H1 (cell line): Measurements from ENCODE around the gene ANGPTL4. TPM values are rescaled to one million over a fixed set of nuclear protein-coding genes. Genes with fewer than 3 reads are reported as not detected.

Source experiments
- CTCF ChIA-PET: fragments of 300-600 bp; sonication (Branson Sonifier 250); formaldehyde crosslinking; loops from one replicate; lab custom pipeline; 2021; ENCODE audit not compliant: partially characterized antibody; lab: Charles Lee
- POLR2A ChIA-PET: fragments of 300-600 bp; sonication (Branson Sonifier 250); formaldehyde crosslinking; loops from one replicate; lab custom pipeline; 2021; ENCODE audit warnings: inconsistent platforms; ENCODE audit not compliant: partially characterized antibody; lab: Charles Lee
- DNase-seq, 2 experiments: peaks; one replicate each; pipeline versions ENCODE4 v3.0.0 to v3.0.0-alpha.2; 2010 to 2022; ENCODE audit warnings: low spot score in 2 of 2, low read depth in 1 of 2, mixed read lengths in 1 of 2
- FAIRE-seq: peaks from 2 replicates; lab custom pipeline; 2011; peaks lifted over from hg19 to GRCh38; lab: Jason Lieb, UNC
- H2AFZ ChIP-seq: 2 replicates; pipeline ENCODE4 v1.8.1; 2012; ENCODE audit warnings: low read length, inconsistent platforms
- H2AK5ac ChIP-seq: 2 replicates; pipeline ENCODE4 v1.6.1; 2013; ENCODE audit warnings: low read depth, low read length
- H2BK120ac ChIP-seq: replicated peaks from 2 replicates; pipeline ENCODE3; 2013; ENCODE audit warnings: low read depth, low read length, inconsistent platforms
- H2BK12ac ChIP-seq: 2 replicates; pipeline ENCODE4 v1.6.1; 2013; ENCODE audit warnings: low read depth, low read length
- H2BK15ac ChIP-seq: 2 replicates; pipeline ENCODE4 v1.6.1; 2013; ENCODE audit warnings: low read length
- H2BK20ac ChIP-seq: 2 replicates; pipeline ENCODE4 v1.6.1; 2013; ENCODE audit warnings: low read length
- H2BK5ac ChIP-seq: 2 replicates; pipeline ENCODE4 v1.6.1; 2013; ENCODE audit warnings: low read depth, low read length
- H3K14ac ChIP-seq: 2 replicates; pipeline ENCODE4 v1.6.1; 2013; ENCODE audit warnings: inconsistent platforms; ENCODE audit not compliant: insufficient read length
- H3K18ac ChIP-seq: 2 replicates; pipeline ENCODE4 v1.6.1; 2013; ENCODE audit warnings: low read length; ENCODE audit errors: extremely low read depth
- H3K23ac ChIP-seq: 2 replicates; pipeline ENCODE4 v1.6.1; 2013; ENCODE audit warnings: inconsistent platforms; ENCODE audit not compliant: insufficient read length
- H3K23me2 ChIP-seq: 2 replicates; pipeline ENCODE4 v1.6.1; 2013; ENCODE audit warnings: low read depth, low read length
- H3K27ac ChIP-seq: 2 replicates; pipeline ENCODE4 v1.6.1; 2011; ENCODE audit warnings: low read depth, low read length, inconsistent platforms
- H3K27me3 ChIP-seq, 4 experiments: replicated peaks in 1 of 4; 1 replicate in 1 of 4; 2 replicates in 3 of 4; pipeline versions ENCODE4 v1.6.1 to v1.8.1; 2011 to 2013; ENCODE audit warnings: low read length in 3 of 4, mild to moderate bottlenecking in 3 of 4, inconsistent platforms in 2 of 4, mixed read lengths in 2 of 4, moderate library complexity in 1 of 4; ENCODE audit not compliant: control insufficient read depth in 3 of 4, insufficient read depth in 3 of 4; ENCODE audit errors: extremely low read depth in 1 of 4
- H3K36me3 ChIP-seq, 4 experiments: 2 replicates each; pipeline versions ENCODE4 v1.6.1 to v1.8.1; 2011 to 2013; ENCODE audit warnings: mild to moderate bottlenecking in 4 of 4, low read length in 3 of 4, moderate library complexity in 2 of 4, control low read depth in 1 of 4, inconsistent platforms in 1 of 4; ENCODE audit not compliant: insufficient read depth in 4 of 4, control insufficient read depth in 2 of 4
- H3K4ac ChIP-seq: replicated peaks from 2 replicates; pipeline ENCODE3; 2013; ENCODE audit warnings: low read length, low read depth, mixed read lengths, inconsistent platforms; ENCODE audit not compliant: insufficient read length
- H3K4me1 ChIP-seq, 4 experiments: replicated peaks in 1 of 4; 1 replicate in 1 of 4; 2 replicates in 3 of 4; pipeline versions ENCODE4 v1.6.1 to v1.8.1; 2011 to 2013; ENCODE audit warnings: low read length in 3 of 4, inconsistent platforms in 2 of 4, mixed read lengths in 1 of 4; ENCODE audit not compliant: insufficient read depth in 4 of 4, control insufficient read depth in 3 of 4
- H3K4me2 ChIP-seq, 2 experiments: 2 replicates each; pipeline versions ENCODE4 v1.6.1 to v1.8.1; 2011 to 2013; ENCODE audit warnings: low read depth in 2 of 2, low read length in 2 of 2, control low read depth in 1 of 2, inconsistent platforms in 1 of 2, mild to moderate bottlenecking in 1 of 2; ENCODE audit not compliant: insufficient read depth in 1 of 2
- H3K4me3 ChIP-seq, 4 experiments: fragments of 200-600, 300-600 bp in 1 of 4; sonication (generic), shearing (Covaris generic), sonication (Bioruptor Twin) in 1 of 4; 2 replicates each; pipeline versions ENCODE4 v1.5.1 to v1.8.1; 2011 to 2016; ENCODE audit warnings: low read length in 4 of 4, low read depth in 3 of 4, control low read depth in 2 of 4, inconsistent platforms in 2 of 4, mild to moderate bottlenecking in 2 of 4, mixed read lengths in 1 of 4, moderate library complexity in 1 of 4; ENCODE audit not compliant: insufficient read depth in 2 of 4; ENCODE audit errors: extremely low read depth in 1 of 4
- H3K56ac ChIP-seq: replicated peaks from 2 replicates; pipeline ENCODE3; 2013; ENCODE audit warnings: low read depth, mild to moderate bottlenecking, mixed read lengths, low read length, inconsistent platforms; ENCODE audit not compliant: insufficient read length
- H3K79me1 ChIP-seq: 2 replicates; pipeline ENCODE4 v1.6.1; 2013; ENCODE audit warnings: low read depth, low read length, control low read depth
- H3K79me2 ChIP-seq, 2 experiments: 2 replicates each; pipeline versions ENCODE4 v1.6.1 to v1.8.1; 2012 to 2013; ENCODE audit warnings: low read length in 2 of 2, mild to moderate bottlenecking in 2 of 2, inconsistent platforms in 1 of 2; ENCODE audit not compliant: insufficient read depth in 2 of 2, control insufficient read depth in 1 of 2
- H3K9ac ChIP-seq, 4 experiments: replicated peaks in 1 of 4; 1 replicate in 1 of 4; 2 replicates in 3 of 4; pipeline versions ENCODE4 v1.6.1 to v1.8.1; 2011 to 2013; ENCODE audit warnings: low read depth in 3 of 4, low read length in 3 of 4, control low read depth in 2 of 4, mild to moderate bottlenecking in 2 of 4, moderate library complexity in 2 of 4, inconsistent platforms in 1 of 4; ENCODE audit errors: extremely low read depth in 1 of 4
- H3K9me3 ChIP-seq, 2 experiments: 2 replicates each; pipeline versions ENCODE4 v1.6.1 to v1.8.1; 2012 to 2013; ENCODE audit warnings: mild to moderate bottlenecking in 2 of 2, moderate library complexity in 2 of 2, control low read depth in 1 of 2, inconsistent platforms in 1 of 2, low read depth in 1 of 2, low read length in 1 of 2, mixed read lengths in 1 of 2; ENCODE audit not compliant: insufficient read depth in 2 of 2
- H4K20me1 ChIP-seq, 2 experiments: replicated peaks in 1 of 2; 2 replicates each; pipeline versions ENCODE3 to v1.8.1; 2011 to 2013; ENCODE audit warnings: inconsistent platforms in 2 of 2, low read length in 2 of 2, mild to moderate bottlenecking in 1 of 2; ENCODE audit not compliant: insufficient read depth in 2 of 2, control insufficient read depth in 1 of 2
- H4K5ac ChIP-seq: 2 replicates; pipeline ENCODE4 v1.6.1; 2013; ENCODE audit warnings: low read length, low read depth, mixed read lengths, inconsistent platforms; ENCODE audit not compliant: insufficient read length
- H4K8ac ChIP-seq: 2 replicates; pipeline ENCODE4 v1.8.0; 2013; ENCODE audit warnings: mild to moderate bottlenecking, moderate library complexity, low read length, inconsistent platforms; ENCODE audit not compliant: insufficient read depth; ENCODE audit errors: extremely low read depth
- H4K91ac ChIP-seq: replicated peaks from 2 replicates; pipeline ENCODE3; 2013; ENCODE audit warnings: low read length, mixed read lengths, inconsistent platforms; ENCODE audit not compliant: insufficient read length
- CBX5 ChIP-seq: fragments of 300-800, 300-1000 bp; sonication (generic); IDR thresholded peaks from 2 replicates; pipeline ENCODE4 v1.7.1; 2016; ENCODE audit warnings: antibody characterized with exemption, low read length, low read depth
- CHD1 ChIP-seq: IDR thresholded peaks from 2 replicates; pipeline ENCODE4 v1.6.1; 2012; ENCODE audit warnings: low read depth, low read length, improper control_type of control experiment
- FOSL1 ChIP-seq: IDR thresholded peaks from 2 replicates; pipeline ENCODE4 v1.6.1; 2011; ENCODE audit warnings: mild to moderate bottlenecking, low read depth, low read length, moderate library complexity; ENCODE audit not compliant: insufficient read depth
- NRF1 ChIP-seq: IDR thresholded peaks from 2 replicates; pipeline ENCODE4 v1.6.1; 2011; ENCODE audit warnings: mild to moderate bottlenecking, low read depth, low read length, improper control_type of control experiment
- POLR2A ChIP-seq, 2 experiments: IDR thresholded peaks; 1 replicate in 1 of 2; 2 replicates in 1 of 2; pipeline ENCODE4 v1.6.1; 2011; ENCODE audit warnings: low read depth in 2 of 2, low read length in 2 of 2, mild to moderate bottlenecking in 2 of 2; ENCODE audit errors: control extremely low read depth in 1 of 2
- RAD21 ChIP-seq, 2 experiments: IDR thresholded peaks in 1 of 2; conservative IDR thresholded peaks in 1 of 2; 2 replicates each; pipeline ENCODE4 v1.6.1; 2011; ENCODE audit warnings: low read depth in 2 of 2, low read length in 2 of 2, improper control_type of control experiment in 1 of 2, inconsistent platforms in 1 of 2, mild to moderate bottlenecking in 1 of 2, moderate library complexity in 1 of 2
- TAF7 ChIP-seq: optimal IDR thresholded peaks from 2 replicates; pipeline ENCODE3; 2011; ENCODE audit warnings: low read depth, mild to moderate bottlenecking, inconsistent platforms, low read length, moderate library complexity, borderline replicate concordance
- WGBS, 2 experiments: shearing (Covaris generic) in 1 of 2; methylation state at CpG; one replicate each; pipeline versions ENCODE4 v1.1.6 to v1.1.7; 2013 to 2015; ENCODE audit warnings: low lambda C conversion rate in 2 of 2, mixed read lengths in 2 of 2, inconsistent platforms in 1 of 2, low coverage in 1 of 2, missing lambda C conversion rate in 1 of 2; ENCODE audit not compliant: insufficient replicate concordance in 2 of 2, insufficient coverage in 1 of 2, insufficient read length in 1 of 2; ENCODE audit errors: extremely low coverage in 1 of 2, missing lambda C conversion rate in 1 of 2; 5-methylcytosine and 5-hydroxymethylcytosine counted together
- polyA plus RNA-seq, 7 experiments: library from polyadenylated mRNA; depleted of rRNA in 3 of 7; stranded (reverse) in 5 of 7; unstranded in 2 of 7; fragments of >200 nt in 5 of 7; fragments of 200-250 nt in 2 of 7; gene quantifications; 1 replicate in 5 of 7; 2 replicates in 1 of 7; 4 replicates in 1 of 7; pipeline versions ENCODE4 v1.2.1 to v1.2.3, GENCODE V29; 2011 to 2013; ENCODE audit warnings: missing spikeins in 2 of 7, mixed read lengths in 2 of 7
- total RNA-seq: library from RNA; stranded (reverse); fragmentation: NEBNext Ultra II Directional; extraction: Animal tissue kit (Norgen Biotek cat#: 25700); gene quantifications from 2 replicates; pipeline ENCODE4 v1.2.1, GENCODE V29; 2021

ANGPTL4 gene
- total and polyA plus RNA-seq, 2 of the 8 experiments (the other 6 are each of a cell fraction or from before 2014, with no cell fraction given): 2.3 to 6.5 TPM

DNA sequence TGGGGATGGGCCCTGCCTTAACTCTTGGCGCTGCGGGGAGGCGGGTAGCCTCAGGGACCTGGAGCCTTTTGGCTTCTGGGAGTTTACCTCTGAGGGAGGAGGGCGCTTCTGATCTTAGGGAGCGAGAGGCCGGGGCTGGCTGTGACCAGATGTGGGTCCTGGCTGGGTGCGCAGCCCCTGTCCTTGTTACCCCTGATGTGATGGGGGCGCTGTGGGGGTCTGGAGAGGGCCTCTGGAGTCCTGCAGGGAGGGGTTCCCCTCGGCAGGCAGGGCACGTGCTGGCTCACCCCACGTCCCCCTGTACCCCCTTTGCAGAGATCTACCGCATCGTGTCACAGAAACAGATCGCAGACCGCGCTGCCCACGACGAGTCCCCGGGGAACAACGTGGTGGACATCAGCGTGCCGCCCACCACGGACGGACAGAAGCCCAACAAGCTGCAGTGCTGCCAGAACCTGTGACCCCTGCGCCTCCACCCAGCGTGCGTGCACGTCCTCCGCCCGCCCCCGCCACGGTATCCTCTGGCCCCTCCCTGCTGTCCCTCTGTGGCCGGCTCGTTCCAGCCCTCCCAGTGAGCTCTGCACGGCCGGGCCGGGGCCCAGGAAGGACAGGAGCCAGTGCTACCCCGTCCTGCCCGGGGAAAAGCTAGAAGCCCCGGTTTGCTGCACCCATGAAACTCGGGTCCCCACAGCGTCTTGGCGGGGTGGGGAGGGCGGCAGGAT, 39.3 kb downstream of the ANGPTL4 start:
- TF ChIP-seq NRF1: no peak
- no peak for TF ChIP-seq TAF7
- TF ChIP-seq FOSL1: no peak
- TF ChIP-seq RAD21 (IDR thresholded peaks at IDR 0.05 in 1 of 2, conservative IDR thresholded peaks at IDR 0.05 in 1 of 2; ENCODE audit: low read depth in 2 of 2, low read length in 2 of 2): no peak
- TF ChIP-seq POLR2A (IDR thresholded peaks at IDR 0.05; ENCODE audit: control extremely low read depth in 1 of 2, low read depth in 2 of 2, low read length in 2 of 2): no peak
- no peak for TF ChIP-seq CHD1
- no peak for TF ChIP-seq CBX5
- TF ChIP-seq, all 59 proteins: peak for 0
- Histone ChIP-seq H3K4ac (no peak overlapping the region), H3K14ac (no peak overlapping the region), H4K91ac (no peak overlapping the region), H2BK12ac (no peak overlapping the region), H2AFZ (no peak overlapping the region), H3K9ac (no peak overlapping the region), H4K8ac (no peak overlapping the region), H3K9me3 (no peaks in the 10 kb centered on the region), H4K5ac (no peak overlapping the region), H2AK5ac (no peak overlapping the region), H3K4me1 (no peaks in the 10 kb centered on the region; a peak in 1 of 7 replicates), H3K27ac (no peak overlapping the region), H3K23ac (no peak overlapping the region), H4K20me1 (peaks cover 4 to 18% of the 10 kb centered on the region in 2 experiments), H3K27me3 (no peaks in the 10 kb centered on the region), H3K4me3 (no peak overlapping the region), H3K56ac (no peak overlapping the region), H3K36me3 (peaks cover 0 to 18% (median 10%) of the 10 kb centered on the region in 4 experiments; a peak in 5 of 8 replicates), H3K23me2 (no peaks in the 10 kb centered on the region), H3K79me1 (peaks cover 10% of the 10 kb centered on the region), H2BK5ac (no peak overlapping the region), H2BK15ac (no peak overlapping the region), H3K4me2 (no peak overlapping the region), H2BK120ac (no peak overlapping the region), H2BK20ac (no peak overlapping the region), H3K79me2 (peaks cover 0 to 4% of the 10 kb centered on the region in 2 experiments; a peak in 1 of 4 replicates), H3K18ac (no peak overlapping the region)
- ChIA-PET CTCF (interaction anchor here (1.2 to 3.5 kb wide), 3 partner anchors 9 to 49 kb away, joined by 3 to 11 read pairs (median 9); no protein-coding TSS in a partner anchor), POLR2A (interaction anchor here (0.5 to 1.6 kb wide), 3 partner anchors 12 to 136 kb away, joined by 3 to 5 read pairs (median 4); no protein-coding TSS in a partner anchor)
- 90% methylated on average over 29 of the region's 44 CpGs; no CpG with 5 or more reads in 1 of the 2 experiments for WGBS, 2 experiments
- FAIRE-seq (no peak), DNase-seq (no peak)
